Liver (tissue), 3 donors: ENCODE measurements around the gene AKR1C3.

ENCODE experiments used
- ATF3 ChIP-seq: IDR thresholded peaks from 2 replicates; pipeline ENCODE4 v1.6.1; 2016; ENCODE audit warnings: antibody characterized with exemption
- CTCF ChIP-seq: fragments of 150-350 bp; IDR thresholded peaks from 2 replicates; pipeline ENCODE4 v1.5.1; 2017; ENCODE audit warnings: improper control_type of control experiment, low read depth, low read length; ENCODE audit not compliant: missing input control
- EGR1 ChIP-seq, 2 donors: IDR thresholded peaks; 2 replicates each; pipeline ENCODE4 v1.6.1; 2016 to 2018; ENCODE audit warnings: antibody characterized with exemption in 2 of 2, low read depth in 2 of 2
- GABPA ChIP-seq, 2 donors: IDR thresholded peaks in 1 of 2; conservative IDR thresholded peaks in 1 of 2; 2 replicates each; pipeline ENCODE4 v1.6.1; 2016; ENCODE audit warnings: antibody characterized with exemption in 2 of 2, mild to moderate bottlenecking in 1 of 2, moderate library complexity in 1 of 2
- HNF4G ChIP-seq: IDR thresholded peaks from 2 replicates; pipeline ENCODE4 v1.6.1; 2016; ENCODE audit warnings: antibody characterized with exemption
- MAX ChIP-seq: IDR thresholded peaks from 2 replicates; pipeline ENCODE4 v1.6.1; 2016; ENCODE audit warnings: antibody characterized with exemption
- RAD21 ChIP-seq, 2 donors: IDR thresholded peaks; 2 replicates each; pipeline ENCODE4 v1.6.1; 2016; ENCODE audit warnings: antibody characterized with exemption in 2 of 2, mild to moderate bottlenecking in 2 of 2
- REST ChIP-seq: IDR thresholded peaks from 2 replicates; pipeline ENCODE4 v1.6.1; 2016; ENCODE audit warnings: antibody characterized with exemption, mild to moderate bottlenecking
- SP1 ChIP-seq: IDR thresholded peaks from 2 replicates; pipeline ENCODE4 v1.6.1; 2018; ENCODE audit warnings: antibody characterized with exemption, mild to moderate bottlenecking
- TAF1 ChIP-seq: conservative IDR thresholded peaks from 2 replicates; pipeline ENCODE4 v1.6.1; 2016; ENCODE audit warnings: antibody characterized with exemption, mild to moderate bottlenecking
- YY1 ChIP-seq: IDR thresholded peaks from 2 replicates; pipeline ENCODE4 v1.6.1; 2016; ENCODE audit warnings: antibody characterized with exemption, mild to moderate bottlenecking
- ZBTB33 ChIP-seq: IDR thresholded peaks from 2 replicates; pipeline ENCODE4 v1.6.1; 2016; ENCODE audit warnings: antibody characterized with exemption
- donor health status: healthy.
- donor health status: healthy.

GRCh38 chr10:5070648-5071410 lies 23.4 kb upstream of the AKR1C3 start:
- TF ChIP-seq CTCF (no peak), ATF3 (no peak), RAD21 (IDR thresholded peaks at IDR 0.05) (no peak), TAF1 (no peak), MAX (no peak), YY1 (no peak), REST (no peak), SP1 (no peak), GABPA (IDR thresholded peaks at IDR 0.05 in 1 of 2, conservative IDR thresholded peaks at IDR 0.05 in 1 of 2) (no peak), EGR1 (IDR thresholded peaks at IDR 0.05; ENCODE audit: low read depth in 2 of 2) (no peak), HNF4G (no peak), ZBTB33 (no peak)
